ENCODE data around the gene FMN1. TPM values are rescaled to one million over a fixed set of nuclear protein-coding genes. Genes with fewer than 3 reads are reported as not detected.

Gene FMN1
- total RNA-seq, 1 donor from 2014 or later = 4.0 TPM

GRCh38 chr15:32881528-32881927 lies 313.0 kb downstream of the FMN1 start:
- no peak for TF ChIP-seq CTCF (IDR thresholded peaks at IDR 0.05)
- no peaks in the 10 kb centered on the region for H3K27me3 Mint-ChIP-seq (ENCODE audit: low read depth)
- peaks cover 46% of the 10 kb centered on the region for H3K4me1 Mint-ChIP-seq (ENCODE audit: low read depth)
- H3K4me3 Mint-ChIP-seq (ENCODE audit: unreplicated experiment) = no peak overlapping the region
- H3K36me3 Mint-ChIP-seq (ENCODE audit: low read depth) = peaks cover 2% of the 10 kb centered on the region
- H3K9me3 Mint-ChIP-seq (ENCODE audit: low read depth) = no peaks in the 10 kb centered on the region
- no peak overlapping the region for H3K27ac Mint-ChIP-seq (ENCODE audit: unreplicated experiment)
- no peak for DNase-seq (ENCODE audit: low spot score)

GRCh38 chr15:32880642-32881041 lies 313.9 kb downstream of the FMN1 start:
- peaks cover 42% of the 10 kb centered on the region for H3K4me1 Mint-ChIP-seq (ENCODE audit: low read depth)
- no peak overlapping the region for H3K4me3 Mint-ChIP-seq (ENCODE audit: unreplicated experiment)
- no peak overlapping the region for H3K27ac Mint-ChIP-seq (ENCODE audit: unreplicated experiment)
- TF ChIP-seq CTCF (IDR thresholded peaks at IDR 0.05) = no peak
- no peaks in the 10 kb centered on the region for H3K27me3 Mint-ChIP-seq (ENCODE audit: low read depth)
- peaks cover 2% of the 10 kb centered on the region for H3K36me3 Mint-ChIP-seq (ENCODE audit: low read depth)
- H3K9me3 Mint-ChIP-seq (ENCODE audit: low read depth) = no peaks in the 10 kb centered on the region
- DNase-seq (ENCODE audit: low spot score) = no peak

- DNase-seq (ENCODE audit: low spot score) = no peak
- no peak for TF ChIP-seq CTCF (IDR thresholded peaks at IDR 0.05)
- Mint-ChIP-seq H3K27ac (ENCODE audit: unreplicated experiment) (no peak overlapping the region), H3K36me3 (ENCODE audit: low read depth) (peaks cover 2% of the 10 kb centered on the region), H3K4me1 (ENCODE audit: low read depth) (peaks cover 42% of the 10 kb centered on the region), H3K4me3 (ENCODE audit: unreplicated experiment) (no peak overlapping the region), H3K27me3 (ENCODE audit: low read depth) (no peaks in the 10 kb centered on the region), H3K9me3 (ENCODE audit: low read depth) (no peaks in the 10 kb centered on the region)
Observed at GRCh38 chr15:32879980-32880379, 314.5 kb downstream of the FMN1 start.

- Mint-ChIP-seq H3K4me3 (ENCODE audit: unreplicated experiment) (no peak overlapping the region), H3K36me3 (ENCODE audit: low read depth) (peaks cover under 1% of the 10 kb centered on the region), H3K9me3 (ENCODE audit: low read depth) (no peaks in the 10 kb centered on the region), H3K27ac (ENCODE audit: unreplicated experiment) (peak overlapping the region; percentile 72), H3K4me1 (ENCODE audit: low read depth) (peaks cover 38% of the 10 kb centered on the region), H3K27me3 (ENCODE audit: low read depth) (no peaks in the 10 kb centered on the region)
- no peak for TF ChIP-seq CTCF (IDR thresholded peaks at IDR 0.05)
- no peak for DNase-seq (ENCODE audit: low spot score)
Observed at GRCh38 chr15:32878869-32879805, 315.4 kb downstream of the FMN1 start.

- H3K36me3 Mint-ChIP-seq (ENCODE audit: low read depth) = no peaks in the 10 kb centered on the region
- peaks cover 40% of the 10 kb centered on the region for H3K4me1 Mint-ChIP-seq (ENCODE audit: low read depth)
- no peak overlapping the region for H3K4me3 Mint-ChIP-seq (ENCODE audit: unreplicated experiment)
- H3K27me3 Mint-ChIP-seq (ENCODE audit: low read depth) = no peaks in the 10 kb centered on the region
- no peaks in the 10 kb centered on the region for H3K9me3 Mint-ChIP-seq (ENCODE audit: low read depth)
- no peak for TF ChIP-seq CTCF (IDR thresholded peaks at IDR 0.05)
- DNase-seq (ENCODE audit: low spot score) = no peak
- H3K27ac Mint-ChIP-seq (ENCODE audit: unreplicated experiment) = no peak overlapping the region
Observed at GRCh38 chr15:32878342-32878741, 316.2 kb downstream of the FMN1 start.

Data from chondrocyte (in vitro differentiated cells).